ENCODE results near the gene ERLEC1. TPM values are rescaled to one million over a fixed set of nuclear protein-coding genes. Genes with fewer than 3 reads are reported as not detected.

Gene ERLEC1
- polyA plus RNA-seq (2013, experiment 1 of 2) = 92.1 TPM
- polyA plus RNA-seq (2013, experiment 2 of 2) = 97.7 TPM

GRCh38 chr2:53786705-53787613 is at the start of gene ERLEC1, which contains the start of gene ASB3:
ERLEC1 (plus strand) TSS chr2:53787044; CDS start chr2:53787211, 167 bp downstream.
ASB3 (minus strand) TSS chr2:53786953; CDS start chr2:53765572, 21,381 bp downstream.
- no peak within 1 kb of the TSS for H2BK5ac ChIP-seq (ENCODE audit: low read depth, low read length, poor library complexity, severe bottlenecking)
- H3K4me2 ChIP-seq (ENCODE audit: low read length, poor library complexity, severe bottlenecking) = peak within 1 kb of the TSS; percentile 54
- H3K4me1 ChIP-seq (ENCODE audit: control insufficient read depth, insufficient read depth, low read depth, low read length) = peaks cover 8% of the 10 kb centered on the region
- H3K4ac ChIP-seq (ENCODE audit: low read depth in 1 of 2, low read length in 2 of 2) = peak within 1 kb of the TSS; percentile 64 to 93
- H3K79me1 ChIP-seq (replicated peaks; ENCODE audit: low read length, poor library complexity, severe bottlenecking) = peaks cover 8% of the 10 kb centered on the region
- H3K18ac ChIP-seq (ENCODE audit: low read depth in 1 of 2, low read length in 2 of 2) = peak within 1 kb of the TSS; percentile 92 to 97
- H3K36me3 ChIP-seq (ENCODE audit: control insufficient read depth in 1 of 2, insufficient read depth in 2 of 2, low read depth in 1 of 2, low read length in 2 of 2) = peaks cover 0 to under 1% of the 10 kb centered on the region in 2 experiments
- peak within 1 kb of the TSS; percentile 87 for H3K27ac ChIP-seq (ENCODE audit: low read length, poor library complexity, severe bottlenecking)
- WGBS = under 1% methylated on average over 57 of the region's 77 CpGs
- peak within 1 kb of the TSS in 1 of 2 experiments; percentile 73 for H2BK12ac ChIP-seq (ENCODE audit: low read length in 2 of 2)
- no peaks in the 10 kb centered on the region for H3K27me3 ChIP-seq (ENCODE audit: control insufficient read depth in 1 of 2, insufficient read depth in 1 of 2, low read length in 2 of 2)
- H2BK120ac ChIP-seq (ENCODE audit: low read depth, low read length) = peak within 1 kb of the TSS; percentile 78
- H3K4me3 ChIP-seq (ENCODE audit: insufficient read depth in 1 of 2, low read depth in 1 of 2, low read length in 2 of 2) = peak within 1 kb of the TSS; percentile 85 to 88
- H4K91ac ChIP-seq (ENCODE audit: low read length) = peak within 1 kb of the TSS; percentile 93
- H3K14ac ChIP-seq (ENCODE audit: low read length in 2 of 2) = no peak within 1 kb of the TSS
- peak; percentile 90 for DNase-seq
- H2BK15ac ChIP-seq (ENCODE audit: low read depth, poor library complexity, severe bottlenecking) = peak within 1 kb of the TSS; percentile 81
- H4K8ac ChIP-seq (ENCODE audit: low read length) = peak within 1 kb of the TSS; percentile 98
- peak within 1 kb of the TSS; percentile 83 for H2AFZ ChIP-seq (ENCODE audit: low read depth, low read length)
- no peaks in the 10 kb centered on the region for H3K9me3 ChIP-seq (ENCODE audit: control insufficient read depth, low read length)
- H3K23ac ChIP-seq (ENCODE audit: low read length in 2 of 2) = peak within 1 kb of the TSS; percentile 57 to 97
- no peak within 1 kb of the TSS for H2AK5ac ChIP-seq (ENCODE audit: low read length, severe bottlenecking)
- peak within 1 kb of the TSS; percentile 92 for H3K9ac ChIP-seq (ENCODE audit: low read length)

GRCh38 chr2:53737091-53737490 is 49.8 kb upstream of the ERLEC1 start:
- peaks cover 7% of the 10 kb centered on the region for H3K9me3 ChIP-seq (ENCODE audit: control insufficient read depth, low read length)

GRCh38 chr2:53739032-53739431 is 47.8 kb upstream of the ERLEC1 start:
- Histone ChIP-seq H4K8ac (ENCODE audit: low read length) (no peak overlapping the region), H3K23ac (ENCODE audit: low read length in 2 of 2) (no peak overlapping the region), H2AFZ (ENCODE audit: low read depth, low read length) (no peak overlapping the region), H3K27me3 (ENCODE audit: control insufficient read depth in 1 of 2, insufficient read depth in 1 of 2, low read length in 2 of 2) (no peaks in the 10 kb centered on the region), H3K9ac (ENCODE audit: low read length) (no peak overlapping the region), H3K4me2 (ENCODE audit: low read length, poor library complexity, severe bottlenecking) (no peak overlapping the region), H3K14ac (ENCODE audit: low read length in 2 of 2) (no peak overlapping the region), H3K4me3 (ENCODE audit: insufficient read depth in 1 of 2, low read depth in 1 of 2, low read length in 2 of 2) (no peak overlapping the region), H3K79me1 (replicated peaks; ENCODE audit: low read length, poor library complexity, severe bottlenecking) (peaks cover 13% of the 10 kb centered on the region), H3K4me1 (ENCODE audit: control insufficient read depth, insufficient read depth, low read depth, low read length) (no peaks in the 10 kb centered on the region), H3K18ac (ENCODE audit: low read depth in 1 of 2, low read length in 2 of 2) (no peak overlapping the region), H2BK5ac (ENCODE audit: low read depth, low read length, poor library complexity, severe bottlenecking) (no peak overlapping the region), H2BK120ac (ENCODE audit: low read depth, low read length) (no peak overlapping the region), H3K9me3 (ENCODE audit: control insufficient read depth, low read length) (peaks cover 7% of the 10 kb centered on the region), H4K91ac (ENCODE audit: low read length) (no peak overlapping the region), H2BK12ac (ENCODE audit: low read length in 2 of 2) (no peak overlapping the region), H3K36me3 (ENCODE audit: control insufficient read depth in 1 of 2, insufficient read depth in 2 of 2, low read depth in 1 of 2, low read length in 2 of 2) (peaks cover under 1 to 17% of the 10 kb centered on the region in 2 experiments), H3K4ac (ENCODE audit: low read depth in 1 of 2, low read length in 2 of 2) (no peak overlapping the region), H2AK5ac (ENCODE audit: low read length, severe bottlenecking) (no peak overlapping the region), H2BK15ac (ENCODE audit: low read depth, poor library complexity, severe bottlenecking) (no peak overlapping the region), H3K27ac (ENCODE audit: low read length, poor library complexity, severe bottlenecking) (no peak overlapping the region)
- 100% methylated on average over 1 of the region's 1 CpG for WGBS
- DNase-seq = no peak

More at GRCh38 chr2:53737091-53737490, 49.8 kb upstream of the ERLEC1 start:
- Histone ChIP-seq H2AK5ac (ENCODE audit: low read length, severe bottlenecking) (no peak overlapping the region), H3K4me2 (ENCODE audit: low read length, poor library complexity, severe bottlenecking) (no peak overlapping the region), H3K4ac (ENCODE audit: low read depth in 1 of 2, low read length in 2 of 2) (no peak overlapping the region), H3K4me3 (ENCODE audit: insufficient read depth in 1 of 2, low read depth in 1 of 2, low read length in 2 of 2) (no peak overlapping the region), H3K18ac (ENCODE audit: low read depth in 1 of 2, low read length in 2 of 2) (no peak overlapping the region), H2BK5ac (ENCODE audit: low read depth, low read length, poor library complexity, severe bottlenecking) (no peak overlapping the region), H4K91ac (ENCODE audit: low read length) (no peak overlapping the region), H3K27ac (ENCODE audit: low read length, poor library complexity, severe bottlenecking) (no peak overlapping the region), H3K36me3 (ENCODE audit: control insufficient read depth in 1 of 2, insufficient read depth in 2 of 2, low read depth in 1 of 2, low read length in 2 of 2) (peaks cover 3 to 26% of the 10 kb centered on the region in 2 experiments), H4K8ac (ENCODE audit: low read length) (no peak overlapping the region), H3K4me1 (ENCODE audit: control insufficient read depth, insufficient read depth, low read depth, low read length) (peaks cover 2% of the 10 kb centered on the region), H2BK120ac (ENCODE audit: low read depth, low read length) (no peak overlapping the region), H3K9ac (ENCODE audit: low read length) (no peak overlapping the region), H2AFZ (ENCODE audit: low read depth, low read length) (no peak overlapping the region), H3K79me1 (replicated peaks; ENCODE audit: low read length, poor library complexity, severe bottlenecking) (peaks cover 19% of the 10 kb centered on the region), H3K27me3 (ENCODE audit: control insufficient read depth in 1 of 2, insufficient read depth in 1 of 2, low read length in 2 of 2) (no peaks in the 10 kb centered on the region), H2BK12ac (ENCODE audit: low read length in 2 of 2) (no peak overlapping the region), H3K23ac (ENCODE audit: low read length in 2 of 2) (no peak overlapping the region), H2BK15ac (ENCODE audit: low read depth, poor library complexity, severe bottlenecking) (no peak overlapping the region), H3K14ac (ENCODE audit: low read length in 2 of 2) (no peak overlapping the region)
- no peak for DNase-seq
- WGBS = 98% methylated on average over 5 of the region's 5 CpGs

- no peak overlapping the region for H2BK12ac ChIP-seq (ENCODE audit: low read length in 2 of 2)
- H3K79me1 ChIP-seq (replicated peaks; ENCODE audit: low read length, poor library complexity, severe bottlenecking) = peaks cover 10% of the 10 kb centered on the region
- H3K4me1 ChIP-seq (ENCODE audit: control insufficient read depth, insufficient read depth, low read depth, low read length) = no peaks in the 10 kb centered on the region
- H2BK120ac ChIP-seq (ENCODE audit: low read depth, low read length) = no peak overlapping the region
- H2BK15ac ChIP-seq (ENCODE audit: low read depth, poor library complexity, severe bottlenecking) = no peak overlapping the region
- H3K9me3 ChIP-seq (ENCODE audit: control insufficient read depth, low read length) = peaks cover 5% of the 10 kb centered on the region
- peaks cover 0 to 9% of the 10 kb centered on the region in 2 experiments for H3K36me3 ChIP-seq (ENCODE audit: control insufficient read depth in 1 of 2, insufficient read depth in 2 of 2, low read depth in 1 of 2, low read length in 2 of 2)
- no peak overlapping the region for H4K91ac ChIP-seq (ENCODE audit: low read length)
- H3K18ac ChIP-seq (ENCODE audit: low read depth in 1 of 2, low read length in 2 of 2) = no peak overlapping the region
- H4K8ac ChIP-seq (ENCODE audit: low read length) = no peak overlapping the region
- peak; percentile 50 for DNase-seq
- H3K4me2 ChIP-seq (ENCODE audit: low read length, poor library complexity, severe bottlenecking) = no peak overlapping the region
- no peak overlapping the region for H3K23ac ChIP-seq (ENCODE audit: low read length in 2 of 2)
- H3K27ac ChIP-seq (ENCODE audit: low read length, poor library complexity, severe bottlenecking) = no peak overlapping the region
- no peaks in the 10 kb centered on the region for H3K27me3 ChIP-seq (ENCODE audit: control insufficient read depth in 1 of 2, insufficient read depth in 1 of 2, low read length in 2 of 2)
- no peak overlapping the region for H3K4ac ChIP-seq (ENCODE audit: low read depth in 1 of 2, low read length in 2 of 2)
- H3K4me3 ChIP-seq (ENCODE audit: insufficient read depth in 1 of 2, low read depth in 1 of 2, low read length in 2 of 2) = no peak overlapping the region
- no peak overlapping the region for H2BK5ac ChIP-seq (ENCODE audit: low read depth, low read length, poor library complexity, severe bottlenecking)
- H2AK5ac ChIP-seq (ENCODE audit: low read length, severe bottlenecking) = no peak overlapping the region
- no peak overlapping the region for H2AFZ ChIP-seq (ENCODE audit: low read depth, low read length)
- no peak overlapping the region for H3K14ac ChIP-seq (ENCODE audit: low read length in 2 of 2)
- H3K9ac ChIP-seq (ENCODE audit: low read length) = no peak overlapping the region
Observed at GRCh38 chr2:53740170-53740569, 46.7 kb upstream of the ERLEC1 start.
